ENCODE results near the gene ALPK1.
"Not testable (repeated sequence)": the region's sequence is repeated elsewhere in the genome, so short reads cannot be mapped to it uniquely, and the experiment has no call there.

ALPK1 gene

GRCh38 chr4:112379306-112379705 is 82.1 kb downstream of the ALPK1 start:
- DNase-seq, result no peak

- DNase-seq, result no peak
These were observed 85.0 kb downstream of the ALPK1 start for GRCh38 chr4:112381996-112382692.

DNA sequence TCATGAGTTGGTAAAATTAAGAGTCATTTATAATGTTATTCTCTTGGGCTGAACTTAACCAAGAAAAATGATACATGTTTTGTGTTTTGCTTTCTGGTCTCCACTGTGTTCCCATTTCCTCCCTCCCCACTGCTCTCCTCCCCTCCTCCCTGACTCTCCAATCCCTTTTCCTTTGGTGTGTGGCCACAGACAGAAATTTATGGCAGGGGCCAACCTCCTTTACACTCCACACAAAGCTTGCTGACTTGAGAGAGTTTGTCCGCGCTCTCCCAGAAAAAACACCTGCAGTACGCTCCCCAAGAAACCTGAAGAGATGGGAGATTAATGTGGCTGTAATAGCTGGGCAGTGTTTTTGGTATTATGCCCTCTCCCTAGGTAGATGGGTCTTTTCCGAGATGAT is 88.9 kb downstream of the ALPK1 start:
- DNase-seq, result no peak

- DNase-seq, result no peak
These were observed 104.9 kb downstream of the ALPK1 start for GRCh38 chr4:112402098-112402497.

- no peak for DNase-seq
These were observed 106.2 kb downstream of the ALPK1 start for GRCh38 chr4:112403101-112403945.

GRCh38 chr4:112410364-112410763 is 113.2 kb downstream of the ALPK1 start:
- DNase-seq, result no peak

- DNase-seq, result no peak
These were observed 113.6 kb downstream of the ALPK1 start for GRCh38 chr4:112410804-112411203.

- DNase-seq, result no peak
These were observed 114.8 kb downstream of the ALPK1 start for GRCh38 chr4:112411781-112412550.

DNA sequence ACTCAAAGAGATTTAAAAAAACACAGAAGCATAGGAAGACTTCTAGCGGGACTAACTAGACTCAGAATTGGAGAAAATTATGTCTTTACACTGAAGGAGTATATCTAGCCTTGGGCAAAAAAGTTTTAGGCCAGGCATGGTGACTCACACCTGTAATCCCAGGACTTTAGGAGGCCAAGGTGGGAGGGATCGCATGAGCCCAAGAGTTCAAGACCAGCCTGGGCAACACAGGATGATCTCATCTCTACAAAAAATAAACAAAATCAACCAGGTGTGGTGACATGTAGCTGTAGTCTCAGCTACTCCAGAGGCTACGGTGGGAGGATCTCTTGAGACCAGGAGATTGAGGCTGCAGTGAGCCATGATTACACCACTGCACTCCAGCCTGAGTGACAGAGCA is 119.3 kb downstream of the ALPK1 start:
- no peak for DNase-seq

GRCh38 chr4:112418092-112418491 is 120.9 kb downstream of the ALPK1 start:
- no peak for DNase-seq

DNA sequence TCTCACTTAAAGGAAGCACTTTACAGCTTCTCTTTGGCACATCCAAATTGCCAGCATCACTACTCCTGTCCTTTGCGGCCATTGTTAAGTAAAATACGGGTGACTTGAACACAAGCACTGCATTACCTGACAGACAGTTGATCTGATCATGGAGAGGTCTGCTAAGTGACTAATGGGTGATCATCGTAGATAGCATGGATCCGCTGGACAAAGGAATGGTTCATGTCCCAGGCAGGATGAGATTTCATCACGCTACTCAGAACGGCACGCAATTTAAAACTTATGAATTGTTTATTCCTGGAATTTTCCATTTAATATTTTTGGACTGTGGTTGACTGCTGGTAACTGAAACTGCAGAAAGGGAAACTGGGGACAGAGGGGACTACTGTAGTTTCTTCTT is 124.7 kb downstream of the ALPK1 start:
- no peak for DNase-seq

DNA sequence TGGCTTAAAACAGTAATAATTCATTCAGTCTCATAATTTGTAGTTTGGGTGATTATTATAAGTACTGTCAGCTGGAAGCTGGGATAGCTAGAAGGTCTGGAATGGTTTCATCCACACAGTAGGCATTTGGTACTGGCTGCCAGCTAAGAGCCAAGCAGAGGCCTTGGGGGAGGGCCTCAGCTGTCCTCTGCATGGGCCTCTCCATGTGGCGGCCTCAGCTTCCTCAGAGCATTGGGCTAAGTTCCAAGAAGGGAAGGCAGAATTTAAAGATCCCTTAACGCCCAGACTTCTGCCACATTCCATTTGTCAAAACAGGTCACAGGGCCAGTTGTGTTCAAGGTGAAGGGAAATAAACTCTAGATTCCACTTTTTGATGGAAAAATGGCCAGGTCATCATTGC is 125.5 kb downstream of the ALPK1 start:
- no peak for DNase-seq

- no peak for DNase-seq
These were observed 126.4 kb downstream of the ALPK1 start for GRCh38 chr4:112423591-112423990.

- no peak for DNase-seq
These were observed 128.7 kb downstream of the ALPK1 start for GRCh38 chr4:112425823-112426222.

GRCh38 chr4:112426416-112426815 is 129.2 kb downstream of the ALPK1 start:
- no peak for DNase-seq

GRCh38 chr4:112431158-112431557 is 134.0 kb downstream of the ALPK1 start:
- no peak for DNase-seq

DNA sequence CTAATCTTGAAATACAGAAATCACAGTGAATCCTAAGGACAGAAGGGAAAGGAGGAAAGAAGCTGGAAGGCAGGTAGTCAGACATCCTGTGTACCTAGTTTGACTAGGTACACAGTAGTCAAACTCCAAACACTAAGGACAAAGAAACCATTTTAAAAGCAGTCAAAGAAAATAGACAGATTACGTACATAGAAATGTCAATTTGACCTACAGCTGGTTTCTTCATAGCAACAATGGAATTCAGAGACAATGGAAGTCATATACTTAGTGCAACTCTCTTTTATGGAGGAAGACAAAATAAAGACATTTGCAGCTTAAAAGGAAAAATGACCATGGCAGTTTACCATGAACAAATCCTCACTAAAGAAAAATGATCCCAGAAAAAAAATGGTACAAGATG is 139.8 kb downstream of the ALPK1 start:
- no peak for DNase-seq

DNA sequence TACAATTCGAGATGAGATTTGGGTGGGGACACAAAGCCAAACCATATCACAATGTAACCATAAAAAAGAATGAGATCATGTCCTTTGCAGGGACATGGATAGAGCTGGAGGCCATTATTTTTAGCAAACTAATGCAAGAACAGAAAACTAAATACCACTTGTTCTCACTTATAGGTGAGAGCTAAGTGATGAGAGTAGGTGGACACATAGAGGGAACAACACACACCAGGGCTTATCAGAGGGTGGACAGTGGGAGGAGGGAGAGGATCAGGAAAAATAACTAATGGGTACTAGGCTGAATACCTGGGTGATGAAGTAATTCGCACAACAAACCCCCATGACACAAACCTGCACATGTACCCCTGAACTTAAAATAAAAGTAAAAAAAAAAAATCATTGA is 145.1 kb downstream of the ALPK1 start:
- DNase-seq, result not testable (repeated sequence)

- DNase-seq, result no peak
These were observed 151.3 kb downstream of the ALPK1 start for GRCh38 chr4:112448306-112449132.

DNA sequence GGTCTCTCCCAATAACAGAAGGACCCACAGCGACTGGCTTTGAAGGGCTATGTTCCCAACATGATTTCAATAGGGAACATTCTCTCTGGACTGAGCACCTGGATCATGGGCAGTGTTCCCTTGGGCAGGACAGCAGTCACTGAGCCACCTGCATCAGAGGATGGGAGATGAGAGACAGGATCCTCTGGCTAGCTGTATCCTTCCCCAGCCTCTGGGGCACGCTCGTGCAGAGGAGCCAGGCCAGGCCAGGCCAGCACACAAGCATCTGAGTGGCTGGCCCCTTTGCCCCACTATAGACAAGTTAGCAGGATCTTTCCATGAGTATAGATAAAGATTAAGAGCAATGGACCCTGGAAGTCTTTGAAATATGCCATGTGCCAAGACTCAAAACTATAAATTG is 152.5 kb downstream of the ALPK1 start:
- DNase-seq, result no peak

- DNase-seq, result no peak
These were observed 153.9 kb downstream of the ALPK1 start for GRCh38 chr4:112451104-112451503.

GRCh38 chr4:112451831-112452230 is 154.7 kb downstream of the ALPK1 start:
- DNase-seq, result no peak

DNA sequence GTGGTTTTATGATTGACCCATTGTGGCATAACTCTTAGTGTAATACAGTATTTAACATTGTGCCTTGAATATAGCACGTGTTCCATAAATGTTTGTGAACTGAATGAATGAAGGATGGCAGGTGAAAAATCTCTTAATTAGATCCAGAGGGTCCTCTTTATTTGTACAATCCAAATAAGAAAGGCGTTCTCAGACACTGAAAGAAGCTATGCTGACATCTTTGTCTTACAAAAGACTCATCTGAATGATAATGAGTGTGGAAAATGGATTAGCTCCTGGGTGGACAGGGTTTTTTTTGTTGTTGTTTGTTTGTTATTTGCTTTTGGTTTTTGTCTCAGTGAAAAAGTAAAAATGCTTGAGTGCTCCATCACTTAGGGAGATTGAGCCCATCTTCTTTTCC is 156.2 kb downstream of the ALPK1 start:
- no peak for DNase-seq
